ENCODE measurements around the gene CHPF2. TPM values are rescaled to one million over a fixed set of nuclear protein-coding genes. Genes with fewer than 3 reads are reported as not detected.
A peak's percentile ranks its signal among the peaks of the same experiment; 100 is the strongest.

Gene CHPF2
- total RNA-seq, 3 donors from 2014 or later: 38.3 to 52.2 (median 41.5) TPM

- intact Hi-C loops (cut with DNase I, micrococcal nuclease): no loop called here
- DNase-seq (no peak), ATAC-seq (no peak)
- Histone ChIP-seq H3K36me3 (ENCODE audit: low read depth) (no peaks in the 10 kb centered on the region), H3K9me3 (no peaks in the 10 kb centered on the region), H3K4me3 (no peak overlapping the region), H3K4me1 (ENCODE audit: low read depth) (peaks cover 16% of the 10 kb centered on the region)
- TF ChIP-seq CTCF (IDR thresholded peaks at IDR 0.05): no peak
Observed at GRCh38 chr7:151241755-151242096, 9.4 kb downstream of the CHPF2 start.

GRCh38 chr7:151242159-151243044 lies 10.1 kb downstream of the CHPF2 start:
- Histone ChIP-seq H3K4me1 (ENCODE audit: low read depth) (peaks cover 16% of the 10 kb centered on the region), H3K36me3 (ENCODE audit: low read depth) (no peaks in the 10 kb centered on the region), H3K9me3 (no peaks in the 10 kb centered on the region), H3K4me3 (no peak overlapping the region)
- ATAC-seq (no peak), DNase-seq (no peak)
- intact Hi-C loops (cut with DNase I, micrococcal nuclease): no loop called here
- no peak for TF ChIP-seq CTCF (IDR thresholded peaks at IDR 0.05)

GRCh38 chr7:151243045-151243349 lies 10.7 kb downstream of the CHPF2 start:
- DNase-seq (no peak), ATAC-seq (no peak)
- intact Hi-C loops (cut with DNase I, micrococcal nuclease): no loop called here
- no peak for TF ChIP-seq CTCF (IDR thresholded peaks at IDR 0.05)
- no peak overlapping the region for H3K4me3 ChIP-seq
- peaks cover 19% of the 10 kb centered on the region for H3K4me1 ChIP-seq (ENCODE audit: low read depth)
- H3K9me3 ChIP-seq: no peaks in the 10 kb centered on the region
- H3K36me3 ChIP-seq (ENCODE audit: low read depth): no peaks in the 10 kb centered on the region

- intact Hi-C loops (cut with DNase I, micrococcal nuclease): no loop called here
- peaks cover 22% of the 10 kb centered on the region for H3K4me1 ChIP-seq (ENCODE audit: low read depth)
- no peak for TF ChIP-seq CTCF (IDR thresholded peaks at IDR 0.05)
- ATAC-seq (peak; percentile 6), DNase-seq (peak in 1 of 3 donors; percentile 32)
- H3K9me3 ChIP-seq: no peaks in the 10 kb centered on the region
- H3K4me3 ChIP-seq: no peak overlapping the region
- no peaks in the 10 kb centered on the region for H3K36me3 ChIP-seq (ENCODE audit: low read depth)
Observed at GRCh38 chr7:151243408-151244195, 11.3 kb downstream of the CHPF2 start.

- Histone ChIP-seq H3K9me3 (no peaks in the 10 kb centered on the region), H3K4me3 (no peak overlapping the region), H3K4me1 (ENCODE audit: low read depth) (peaks cover 26% of the 10 kb centered on the region), H3K36me3 (ENCODE audit: low read depth) (no peaks in the 10 kb centered on the region)
- TF ChIP-seq CTCF (IDR thresholded peaks at IDR 0.05): peak; percentile 68
- intact Hi-C loops (cut with DNase I, micrococcal nuclease): no loop called here
- DNase-seq (peak in 2 of 3 donors; percentile 51 to 72), ATAC-seq (peak; percentile 50)
Observed at GRCh38 chr7:151244196-151244840, 12.0 kb downstream of the CHPF2 start.

Measured in mucosa of descending colon (tissue), 3 donors.